HG03135 (cell line): ENCODE results near the gene MAPK13.
"Not testable (repeated sequence)": the region's sequence is repeated elsewhere in the genome, so short reads cannot be mapped to it uniquely, and the experiment has no call there.

Source experiments
- ATAC-seq: cut with Tn5 transposase; IDR thresholded peaks from one replicate; pipeline ENCODE4 v1.9.1; 2021; ENCODE audit warnings: mild to moderate bottlenecking, moderate library complexity; ENCODE audit not compliant: unreplicated experiment

The MAPK13 gene

DNA sequence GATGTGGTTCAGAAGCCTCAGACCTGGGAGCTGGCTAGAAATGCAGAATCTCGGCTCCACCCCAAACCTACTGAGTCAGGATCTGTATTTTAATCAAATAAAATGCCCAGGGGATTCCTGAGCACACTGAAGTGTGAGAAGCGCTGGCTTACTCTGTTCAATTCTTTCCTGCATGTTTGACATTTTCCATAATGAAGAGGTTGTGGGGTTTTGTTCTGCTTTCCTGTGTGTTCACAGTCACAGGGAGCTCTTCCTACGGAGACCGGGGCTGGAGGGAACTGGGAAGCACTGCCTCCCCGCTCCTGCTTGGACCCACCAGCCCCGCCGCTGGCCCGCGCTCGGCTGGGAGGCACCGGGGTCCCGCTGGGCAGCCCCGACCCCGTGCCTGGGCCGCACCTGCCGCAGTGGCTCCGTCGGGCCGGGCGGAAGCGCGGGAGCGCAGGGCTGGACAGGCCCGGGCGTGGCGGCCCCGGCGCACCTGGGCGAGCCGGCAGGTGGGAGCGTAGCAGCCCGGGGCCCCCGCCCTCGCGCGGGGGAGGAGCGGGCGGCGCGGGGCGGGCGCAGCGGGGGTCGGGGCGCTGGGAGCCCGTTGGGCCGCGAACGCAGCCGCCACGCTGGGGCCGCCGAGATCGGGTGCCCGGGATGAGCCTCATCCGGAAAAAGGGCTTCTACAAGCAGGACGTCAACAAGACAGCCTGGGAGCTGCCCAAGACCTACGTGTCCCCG lies at the start of gene MAPK13:
MAPK13 (plus strand) TSS at position 573 of the 726 bp plus-strand sequence; CDS start at position 643, 70 bp downstream.
- no peak for ATAC-seq

DNA sequence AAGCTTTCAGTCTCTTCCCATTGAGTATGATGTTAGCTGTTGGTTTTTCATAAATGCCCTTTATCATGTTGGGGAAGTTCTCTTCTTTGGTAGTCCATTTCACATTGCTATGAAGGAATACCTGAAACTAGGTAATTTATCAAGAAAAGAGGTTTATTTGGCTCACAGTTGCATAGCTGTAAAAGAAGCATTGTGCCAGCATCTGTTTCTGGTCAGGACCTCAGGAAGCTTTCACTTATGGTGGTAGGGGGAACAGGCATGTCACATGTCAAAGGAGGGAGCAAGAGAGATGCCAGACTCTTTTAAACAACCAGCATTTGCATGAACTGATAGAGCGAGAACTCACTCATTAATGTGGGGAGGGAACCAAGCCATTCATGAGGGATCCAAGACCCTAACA lies 48.0 kb upstream of the MAPK13 start:
- ATAC-seq = no peak

DNA sequence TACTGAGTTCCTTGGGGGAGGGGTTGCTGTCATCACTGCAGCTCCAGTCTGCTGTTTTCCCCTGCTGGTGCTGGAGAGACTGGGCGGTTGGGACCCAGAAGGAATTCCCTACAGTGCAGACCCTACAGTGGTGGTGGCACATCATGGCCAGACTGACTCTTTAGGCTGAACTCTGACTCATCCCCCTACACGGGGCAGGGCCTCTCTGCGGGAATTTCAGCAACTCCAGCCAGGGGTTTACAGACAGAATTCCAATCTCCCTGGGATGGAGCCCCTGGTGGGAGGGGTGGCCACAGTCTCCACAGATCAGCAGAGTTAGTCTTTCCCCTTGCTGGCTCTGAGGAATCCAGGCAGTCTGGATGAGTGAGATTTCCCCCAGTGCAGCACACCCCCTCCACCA lies 46.9 kb upstream of the MAPK13 start:
- no peak for ATAC-seq

DNA sequence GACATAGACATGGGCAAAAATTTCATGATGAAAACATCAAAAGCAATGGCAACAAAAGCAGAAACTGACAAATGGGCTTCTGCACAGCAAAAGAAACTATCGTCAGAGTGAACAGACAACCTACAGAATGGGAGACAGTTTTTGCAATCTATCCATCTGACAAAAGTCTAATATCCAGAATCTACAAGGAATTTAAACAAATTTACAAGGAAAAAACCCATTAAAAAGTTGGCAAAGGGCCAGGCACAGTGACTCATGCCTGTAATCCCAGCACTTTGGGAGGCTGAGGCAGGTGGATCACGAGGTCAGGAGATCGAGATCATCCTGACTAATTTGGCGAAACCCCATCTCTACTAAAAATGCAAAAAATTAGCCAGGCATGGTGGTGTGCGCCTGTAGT lies 42.1 kb upstream of the MAPK13 start:
- not testable (repeated sequence) for ATAC-seq

DNA sequence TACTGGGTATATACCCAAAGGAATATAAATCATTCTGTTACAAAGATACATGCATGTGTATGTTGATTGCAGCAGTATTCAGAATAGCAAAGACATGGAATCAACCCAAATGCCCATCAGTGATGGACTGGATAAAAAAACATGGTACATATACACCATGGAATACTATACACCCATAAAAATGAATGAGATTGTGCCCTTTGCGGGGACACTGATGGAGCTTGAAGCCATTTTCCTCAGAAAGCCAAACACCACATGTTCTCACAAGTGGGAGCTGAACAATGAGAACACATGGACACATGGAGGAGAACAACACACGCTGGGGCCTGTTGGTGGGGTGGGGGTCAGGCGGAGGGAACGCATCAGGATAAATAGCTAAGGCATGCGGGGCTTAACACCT lies 41.3 kb upstream of the MAPK13 start:
- no peak for ATAC-seq

DNA sequence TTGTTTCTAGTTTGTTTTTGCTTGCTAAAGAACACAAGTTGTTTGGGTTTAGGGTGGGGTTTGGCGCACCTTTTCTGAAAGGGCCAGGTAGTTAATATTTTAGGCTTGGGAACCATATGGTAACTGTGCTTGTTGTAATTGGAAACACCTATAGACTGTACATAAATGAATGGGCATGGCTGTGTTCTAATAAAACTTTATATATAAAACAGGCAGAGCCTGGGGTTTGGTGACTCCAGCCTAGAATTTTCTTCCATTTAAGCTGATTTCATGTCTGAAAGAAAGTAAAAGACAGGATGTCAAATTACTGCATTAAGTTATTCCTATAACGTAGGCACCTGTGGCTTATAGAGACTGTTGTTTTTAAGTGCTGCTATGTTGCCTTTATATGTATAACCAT lies 36.1 kb upstream of the MAPK13 start:
- no peak for ATAC-seq

DNA sequence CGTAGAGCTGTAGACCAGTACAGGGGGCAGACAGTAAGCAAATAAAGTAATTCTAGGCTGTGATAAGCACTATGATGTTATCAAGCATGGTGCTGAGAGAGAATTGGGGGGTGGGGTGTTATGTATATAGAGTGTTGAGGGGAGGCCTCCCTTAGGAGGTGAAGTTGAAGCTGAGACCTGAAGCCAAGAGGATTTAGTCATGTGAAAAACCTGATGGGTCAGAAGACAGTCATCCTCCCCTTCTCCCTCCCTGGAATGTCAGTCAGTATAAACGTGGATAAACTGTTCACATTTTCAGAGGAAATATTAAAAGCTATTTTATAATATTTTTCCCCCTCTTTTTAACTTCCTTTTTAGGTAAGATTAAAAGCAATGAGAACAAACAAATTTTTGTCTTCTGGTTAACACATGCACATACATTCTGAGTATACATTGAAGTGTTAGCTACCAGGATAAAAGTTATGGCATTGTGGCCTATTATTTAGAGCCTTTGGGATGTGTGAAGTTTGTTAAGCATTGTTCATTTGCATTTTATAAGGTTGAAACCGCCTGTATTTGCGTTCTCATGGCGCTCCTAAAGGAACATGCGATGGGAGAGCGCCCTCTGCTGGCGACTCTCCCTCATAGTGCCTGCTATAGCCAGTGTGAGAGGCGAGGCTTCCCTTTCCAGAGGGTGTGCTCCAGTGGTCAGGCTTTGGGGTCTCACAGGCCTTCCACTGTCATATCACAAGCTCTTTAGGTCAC lies 35.4 kb upstream of the MAPK13 start:
- peak; percentile 65 for ATAC-seq

DNA sequence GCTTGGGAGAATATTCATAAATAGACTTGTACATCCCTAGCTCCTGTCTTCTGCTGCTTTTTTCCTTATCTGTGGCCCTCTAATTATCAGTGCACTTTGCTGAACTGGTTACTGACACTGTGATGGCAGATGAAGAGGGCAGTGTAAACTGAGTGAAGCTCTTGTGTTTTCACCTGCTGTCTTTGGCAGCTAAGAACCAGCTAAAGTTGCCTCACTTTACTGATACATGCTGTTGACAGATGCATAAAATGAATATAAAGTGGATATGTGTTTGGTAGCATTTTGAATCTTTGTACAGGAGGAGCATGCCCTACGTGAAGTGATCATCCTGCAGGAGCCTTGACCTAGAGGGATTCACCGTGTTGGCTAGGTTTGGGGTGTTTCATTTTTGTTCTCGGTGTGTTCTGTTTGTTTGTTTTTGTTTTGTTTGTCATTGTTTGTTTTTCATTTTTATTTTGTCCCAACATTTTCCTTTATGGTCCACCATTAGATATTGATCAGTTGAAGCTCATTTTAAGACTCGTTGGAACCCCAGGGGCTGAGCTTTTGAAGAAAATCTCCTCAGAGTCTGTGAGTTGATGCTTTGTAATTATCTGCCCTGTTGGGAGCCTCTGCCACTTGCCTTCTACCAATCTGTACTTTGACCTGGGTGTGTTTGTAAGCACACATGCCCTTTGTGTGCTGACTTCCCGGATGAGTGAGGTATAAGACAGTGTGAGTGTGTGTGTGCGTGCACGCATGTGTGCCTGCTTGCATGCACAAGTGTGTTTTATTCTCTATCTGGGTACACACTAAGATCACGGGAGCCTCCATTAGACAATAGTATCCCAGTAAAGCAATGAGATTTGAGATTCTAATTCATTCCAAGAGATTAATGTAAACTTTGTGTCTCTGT lies 34.6 kb upstream of the MAPK13 start:
- no peak for ATAC-seq

DNA sequence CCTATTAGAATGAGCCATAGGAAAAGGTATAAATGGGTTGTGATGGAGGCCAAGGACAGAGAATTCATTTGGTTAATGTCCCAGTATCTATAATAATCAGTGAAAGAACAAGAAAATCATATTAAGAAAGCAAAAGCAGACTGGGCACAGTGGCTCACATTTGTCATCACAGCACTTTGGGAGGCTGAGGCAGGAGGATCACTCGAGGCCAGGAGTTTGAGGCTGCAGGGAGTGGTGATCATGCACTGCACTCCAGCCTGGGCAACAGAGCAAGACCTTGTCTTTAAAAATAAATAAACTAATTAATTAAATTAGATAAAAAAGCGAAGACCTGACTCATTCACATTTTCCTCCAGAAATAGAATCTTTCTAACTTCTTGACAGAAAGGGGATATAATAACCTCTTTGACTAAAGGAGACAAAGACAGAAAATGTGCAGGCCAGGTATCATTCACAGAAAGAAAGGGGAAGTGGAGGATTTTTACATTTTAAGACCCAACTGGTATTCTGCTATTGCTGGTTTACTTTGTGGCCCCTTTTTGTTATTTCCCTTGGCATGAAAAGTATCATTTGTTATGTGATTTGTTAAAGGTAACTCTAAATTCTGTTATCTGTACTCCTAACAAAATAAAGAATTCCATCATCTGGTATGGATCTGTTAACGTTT lies 31.9 kb upstream of the MAPK13 start:
- ATAC-seq = no peak

DNA sequence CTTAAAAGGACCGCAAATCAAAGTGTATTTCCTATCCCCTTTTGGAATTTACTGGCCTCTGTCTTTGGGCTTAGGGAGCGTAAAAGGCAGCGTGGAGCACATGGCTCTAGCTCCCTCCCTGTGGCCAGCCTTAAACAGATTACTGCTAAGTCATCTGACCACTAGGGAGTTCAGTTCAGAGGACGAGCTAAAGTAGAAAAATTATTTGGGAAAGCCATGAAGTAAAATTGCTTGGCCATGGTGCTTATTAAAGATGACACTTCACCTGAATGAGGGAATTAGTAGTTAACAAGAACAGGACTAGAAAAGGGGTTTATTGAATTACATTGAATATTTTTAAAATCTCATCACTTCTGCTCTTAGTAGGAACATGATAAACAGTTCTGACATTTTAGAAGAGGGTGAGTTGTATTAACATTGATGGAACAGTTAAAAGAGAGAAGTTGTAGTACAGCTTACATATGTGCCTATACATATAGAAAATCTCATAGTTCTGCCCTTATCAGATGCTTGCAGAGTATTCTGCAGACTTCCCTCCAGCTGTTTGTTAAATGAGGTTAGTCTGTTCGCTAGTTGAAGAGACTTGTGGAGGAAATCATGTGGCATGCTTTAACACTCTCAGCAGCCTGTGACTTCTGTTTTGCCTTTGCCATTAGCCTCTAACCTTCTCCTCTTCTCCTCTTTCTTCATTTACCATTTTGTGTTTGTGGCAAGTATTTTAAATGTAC lies 31.2 kb upstream of the MAPK13 start:
- no peak for ATAC-seq

DNA sequence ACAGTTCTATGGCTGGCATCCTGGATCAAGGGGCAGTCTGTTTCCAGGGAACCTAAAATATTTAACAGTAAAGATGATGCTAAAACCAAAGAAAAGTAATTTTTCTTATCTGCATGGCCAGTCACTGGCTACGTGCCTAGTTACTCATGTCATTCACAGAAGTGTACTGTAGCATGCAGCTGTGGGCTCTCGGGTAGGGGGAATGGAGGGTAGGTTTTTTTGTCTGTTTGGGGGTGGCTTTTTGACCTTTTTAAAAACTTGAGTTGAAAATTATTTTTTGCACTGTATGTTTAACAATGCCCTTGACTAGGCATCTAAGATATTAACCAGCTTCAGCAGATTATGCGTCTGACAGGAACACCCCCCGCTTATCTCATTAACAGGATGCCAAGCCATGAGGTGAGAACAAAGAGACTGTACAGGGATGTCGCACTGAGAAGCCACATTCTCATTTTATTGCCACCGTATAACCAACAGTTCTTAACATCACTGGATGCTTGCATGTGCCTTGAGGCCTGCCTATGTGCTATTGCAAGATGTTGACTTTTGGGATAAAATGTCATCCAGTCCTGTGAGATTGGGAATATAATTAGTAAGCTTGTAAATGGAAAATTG lies 30.3 kb upstream of the MAPK13 start:
- ATAC-seq = no peak

DNA sequence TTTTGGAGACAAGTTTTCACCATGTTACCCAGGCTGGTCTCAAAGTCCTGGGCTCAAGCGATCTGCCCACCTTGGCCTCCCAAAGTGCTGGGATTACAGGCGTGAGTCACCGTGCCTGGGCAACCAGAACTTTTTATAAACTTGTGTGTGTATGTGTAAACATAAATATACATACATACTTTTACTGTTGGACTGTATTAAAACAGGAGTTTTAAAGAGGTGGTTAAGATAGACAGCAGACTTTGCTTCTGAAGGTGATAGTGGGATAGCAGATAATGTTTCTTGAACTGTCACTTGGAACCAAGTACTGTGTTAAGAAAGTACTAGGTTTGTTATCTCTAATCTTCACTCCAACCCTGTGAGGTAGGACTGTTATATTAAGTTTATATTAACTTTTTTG lies 28.6 kb upstream of the MAPK13 start:
- ATAC-seq = no peak

DNA sequence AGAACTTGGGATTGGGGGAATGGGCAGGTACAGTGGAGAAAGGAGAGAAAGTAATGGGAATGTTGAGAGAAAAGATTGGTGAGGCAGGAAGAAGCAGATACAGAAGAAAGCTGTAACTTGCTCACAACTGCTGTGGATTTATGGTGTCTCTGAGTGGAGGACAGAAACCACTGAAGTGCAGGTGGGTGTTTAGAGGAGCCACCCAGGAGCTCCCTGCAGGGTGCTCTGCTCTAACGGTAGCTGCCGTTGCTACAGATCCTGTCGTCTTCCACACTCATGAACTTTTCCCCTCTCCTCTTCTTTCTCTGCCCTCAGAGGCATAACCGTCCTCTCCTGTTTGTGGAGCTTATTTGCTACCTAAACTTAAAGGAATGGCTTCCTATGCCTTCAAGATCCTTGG lies 27.5 kb upstream of the MAPK13 start:
- ATAC-seq = no peak

DNA sequence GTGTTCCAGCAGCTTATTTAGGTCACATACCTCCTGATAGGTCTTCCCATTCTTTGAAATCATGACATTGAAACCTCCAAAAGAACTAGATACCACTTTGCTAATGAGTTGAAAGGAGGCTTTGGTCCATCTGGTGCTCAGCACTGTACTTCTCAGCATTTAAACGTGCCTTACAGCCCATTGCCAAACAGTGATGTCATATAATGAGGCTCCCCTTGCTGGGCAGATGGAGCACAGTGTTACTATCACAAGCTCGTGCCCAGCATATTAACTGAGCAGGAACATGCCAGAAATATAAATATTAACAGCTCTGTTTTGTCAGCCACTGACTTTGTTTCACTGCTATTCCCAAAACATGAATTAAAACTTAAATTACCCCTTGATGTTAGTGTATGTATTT lies 25.5 kb upstream of the MAPK13 start:
- ATAC-seq = no peak

DNA sequence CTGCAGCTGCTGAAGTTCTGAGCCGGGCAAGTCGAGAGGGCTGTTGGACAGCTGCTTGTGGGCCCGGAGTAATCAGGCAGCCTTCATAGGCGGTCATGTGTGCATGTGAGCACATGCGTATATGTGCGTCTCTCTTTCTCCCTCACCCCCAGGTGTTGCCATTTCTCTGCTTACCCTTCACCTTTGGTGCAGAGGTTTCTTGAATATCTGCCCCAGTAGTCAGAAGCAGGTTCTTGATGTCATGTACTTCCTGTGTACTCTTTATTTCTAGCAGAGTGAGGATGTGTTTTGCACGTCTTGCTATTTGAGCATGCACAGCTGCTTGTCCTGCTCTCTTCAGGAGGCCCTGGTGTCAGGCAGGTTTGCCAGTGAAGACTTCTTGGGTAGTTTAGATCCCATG lies 21.2 kb upstream of the MAPK13 start:
- ATAC-seq = no peak

DNA sequence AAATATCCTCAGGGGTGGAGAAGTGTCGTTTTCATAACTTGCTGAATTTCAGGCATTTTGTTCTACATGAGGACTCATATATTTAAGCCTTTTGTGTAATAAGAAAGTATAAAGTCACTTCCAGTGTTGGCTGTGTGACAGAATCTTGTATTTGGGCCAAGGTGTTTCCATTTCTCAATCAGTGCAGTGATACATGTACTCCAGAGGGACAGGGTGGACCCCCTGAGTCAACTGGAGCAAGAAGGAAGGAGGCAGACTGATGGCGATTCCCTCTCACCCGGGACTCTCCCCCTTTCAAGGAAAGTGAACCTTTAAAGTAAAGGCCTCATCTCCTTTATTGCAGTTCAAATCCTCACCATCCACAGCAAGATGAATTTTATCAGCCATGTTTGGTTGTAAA lies 20.3 kb upstream of the MAPK13 start:
- no peak for ATAC-seq

DNA sequence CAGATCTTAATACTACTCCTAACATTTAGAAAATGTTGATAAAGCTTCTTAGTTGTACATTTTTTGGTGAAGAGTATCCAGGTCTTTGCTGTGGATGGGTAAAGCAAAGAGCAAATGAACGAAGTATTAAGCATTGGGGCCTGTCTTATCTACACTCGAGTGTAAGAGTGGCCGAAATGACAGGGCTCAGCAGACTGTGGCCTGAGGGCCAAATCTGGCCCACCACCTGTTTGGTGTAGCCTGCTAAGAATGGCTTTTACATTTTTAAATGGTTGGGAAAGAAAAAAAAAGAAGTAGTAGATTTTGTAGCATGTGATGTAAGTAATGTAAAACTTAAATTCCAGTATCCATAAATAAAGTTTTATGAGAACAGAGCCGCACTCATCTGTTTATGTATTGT lies 19.4 kb upstream of the MAPK13 start:
- no peak for ATAC-seq

DNA sequence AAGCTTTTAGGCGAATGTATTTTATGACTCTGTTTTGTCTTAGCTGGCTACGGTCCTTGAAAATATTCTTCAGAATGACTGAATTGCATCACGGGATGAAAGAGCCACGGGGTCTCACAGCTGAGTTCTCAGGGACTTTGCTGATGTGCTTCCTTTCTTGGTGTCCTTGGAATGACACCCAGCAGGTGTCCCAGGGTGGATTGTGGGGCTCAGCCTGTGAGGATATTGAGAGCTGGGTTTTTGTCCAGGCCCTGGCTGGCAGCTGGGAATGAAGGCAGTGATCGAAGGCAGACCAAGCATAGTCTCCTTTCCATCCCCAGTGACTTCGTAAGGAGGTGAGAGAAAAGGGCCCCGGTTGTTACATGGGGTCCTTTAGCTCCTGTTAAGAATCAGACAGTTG lies 18.8 kb upstream of the MAPK13 start:
- no peak for ATAC-seq

DNA sequence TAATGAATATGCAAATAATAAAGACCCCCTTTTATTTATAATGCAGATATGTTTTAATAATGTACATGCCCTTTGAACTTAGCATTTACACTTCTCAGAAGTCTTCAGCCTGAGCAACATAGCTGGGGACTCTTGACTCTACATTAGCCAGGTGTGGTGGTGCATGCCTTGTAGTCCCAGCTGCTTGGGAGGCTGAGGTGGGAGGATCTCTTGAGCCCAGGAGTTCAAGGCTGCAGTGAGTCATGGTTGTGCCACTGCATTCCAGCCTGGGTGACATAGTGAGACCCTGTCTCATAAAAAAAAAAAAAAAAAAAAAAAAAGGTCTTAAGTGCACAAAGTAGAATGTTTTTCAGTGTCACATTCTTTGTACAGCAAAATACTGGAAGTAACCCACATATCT lies 17.3 kb upstream of the MAPK13 start:
- no peak for ATAC-seq

DNA sequence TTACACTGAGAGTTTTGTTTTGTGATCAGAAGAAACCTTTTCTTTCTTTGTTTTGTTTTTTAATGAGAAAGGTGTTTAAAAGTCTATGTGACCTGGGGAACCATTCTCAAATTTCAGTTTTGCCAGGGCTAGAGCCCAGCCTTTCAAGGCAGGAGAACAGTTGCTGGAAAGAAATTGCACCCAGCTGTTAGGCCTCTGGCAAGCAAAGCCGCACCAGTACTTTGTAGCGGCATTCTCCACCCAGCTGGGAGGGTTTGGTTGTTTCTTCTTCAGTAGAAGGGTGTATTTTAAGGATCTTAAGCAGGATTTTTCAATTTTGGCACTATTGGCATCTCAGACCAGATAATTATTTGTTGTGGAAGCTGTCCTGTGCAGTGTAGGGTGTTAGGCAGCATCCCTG lies 16.6 kb upstream of the MAPK13 start:
- no peak for ATAC-seq
